ENCODE data around the gene LINGO1. TPM values are rescaled to one million over a fixed set of nuclear protein-coding genes. Genes with fewer than 3 reads are reported as not detected.

LINGO1 gene
- total and polyA plus RNA-seq, 2 of the 8 experiments (the other 6 are each of a cell fraction or from before 2014, with no cell fraction given) = 57.1 to 114 TPM

- TF ChIP-seq CBX5 (IDR thresholded peaks at IDR 0.05; ENCODE audit: low read depth, low read length) (no peak), KDM1A (IDR thresholded peaks at IDR 0.05; ENCODE audit: borderline replicate concordance, low read length) (no peak), PHF8 (conservative IDR thresholded peaks at IDR 0.05; ENCODE audit: low read depth, low read length) (no peak), SP2 (IDR thresholded peaks at IDR 0.05; ENCODE audit: low read length) (no peak), ASH2L (IDR thresholded peaks at IDR 0.05; ENCODE audit: low read length) (peak; percentile 58), POLR2AphosphoS5 (IDR thresholded peaks at IDR 0.05; ENCODE audit: low read depth, low read length) (no peak), SP1 (IDR thresholded peaks at IDR 0.05; ENCODE audit: low read depth, low read length) (0 out of 2 replicates have a peak, but pooled peaks have one; percentile 42), GABPA (IDR thresholded peaks at IDR 0.05; ENCODE audit: borderline replicate concordance, insufficient read depth, low read length) (no peak)
These were observed 9.6 kb downstream of the LINGO1 start (continued) for GRCh38 chr15:77622934-77623754.

Data from H1 (cell line).